Measurements from ENCODE around the gene PREPL. TPM values are rescaled to one million over a fixed set of nuclear protein-coding genes. Genes with fewer than 3 reads are reported as not detected.

The PREPL gene
- polyA plus RNA-seq, 3 donors: 2.6 to 10.8 (median 8.0) TPM

GRCh38 chr2:44352510-44352909, 8.8 kb downstream of the PREPL start:
- peaks cover 7% of the 10 kb centered on the region for H3K4me1 Mint-ChIP-seq
- Histone ChIP-seq H3K27ac (ENCODE audit: low read depth in 1 of 2, low read length in 2 of 2) (no peak overlapping the region), H3K9me3 (replicated peaks in 1 of 2; ENCODE audit: control insufficient read depth in 1 of 2, insufficient read depth in 1 of 2, low read length in 2 of 2) (no peaks in the 10 kb centered on the region), H3K4me1 (ENCODE audit: control insufficient read depth in 1 of 2, insufficient read depth in 2 of 2, low read length in 2 of 2) (no peaks in the 10 kb centered on the region), H3K9ac (ENCODE audit: insufficient read depth, low read length, poor library complexity, severe bottlenecking) (no peak overlapping the region), H3K36me3 (replicated peaks in 1 of 2; ENCODE audit: control insufficient read depth in 1 of 2, insufficient read depth in 2 of 2, low read length in 2 of 2) (no peaks in the 10 kb centered on the region), H3K4me3 (replicated peaks in 1 of 3; ENCODE audit: low read depth in 2 of 3, low read length in 3 of 3) (no peak overlapping the region), H4K20me1 (ENCODE audit: insufficient read depth, low read length) (no peaks in the 10 kb centered on the region), H3K4me2 (replicated peaks; ENCODE audit: extremely low read depth, low read length, poor library complexity, severe bottlenecking) (no peak overlapping the region), H2AFZ (ENCODE audit: insufficient read depth, low read depth, low read length, poor library complexity, severe bottlenecking) (no peak overlapping the region), H3K79me2 (ENCODE audit: insufficient read depth, low read length) (no peaks in the 10 kb centered on the region), H3K27me3 (ENCODE audit: control insufficient read depth in 2 of 2, insufficient read depth in 2 of 2, low read length in 2 of 2) (no peaks in the 10 kb centered on the region)
- no peak for TF ChIP-seq CTCF (IDR thresholded peaks at IDR 0.05)
- peaks cover 10 to 11% of the 10 kb centered on the region in 2 donors for H3K36me3 Mint-ChIP-seq
- H3K9me3 Mint-ChIP-seq: peaks cover 0 to 3% (median 0%) of the 10 kb centered on the region in 7 donors
- WGBS (ENCODE audit: insufficient coverage): no CpG with 5 or more reads among the region's 1 CpG
- peaks cover 0 to 3% (median 0%) of the 10 kb centered on the region in 3 donors for H3K27me3 Mint-ChIP-seq (ENCODE audit: low read depth in 3 of 3)
- no peak overlapping the region for H3K4me3 Mint-ChIP-seq
- DNase-seq: no peak
- no peak overlapping the region for H3K27ac Mint-ChIP-seq
- intact Hi-C loops (cut with micrococcal nuclease): no loop called here

DNA sequence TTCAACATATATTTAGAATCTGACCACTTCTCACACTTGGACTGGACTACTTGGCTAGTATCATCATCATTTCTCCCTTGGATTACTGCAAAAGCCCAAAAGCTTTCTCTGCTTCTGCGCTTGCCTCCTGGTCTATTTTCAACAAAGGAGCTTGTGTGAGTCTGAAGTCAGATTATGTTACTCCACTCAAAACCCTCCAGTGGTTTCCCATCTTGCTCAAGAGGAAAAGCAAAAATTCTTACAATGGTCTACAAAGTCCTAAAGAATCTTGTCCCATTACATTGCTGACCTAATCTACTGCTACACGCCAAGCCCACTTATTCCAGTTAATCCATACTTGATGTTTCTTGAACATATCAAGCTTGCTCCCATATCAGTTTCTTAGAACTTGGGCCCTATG, 9.6 kb downstream of the PREPL start:
- TF ChIP-seq CTCF (IDR thresholded peaks at IDR 0.05): no peak
- Histone ChIP-seq H4K20me1 (ENCODE audit: insufficient read depth, low read length) (no peaks in the 10 kb centered on the region), H3K79me2 (ENCODE audit: insufficient read depth, low read length) (no peaks in the 10 kb centered on the region), H3K9me3 (replicated peaks in 1 of 2; ENCODE audit: control insufficient read depth in 1 of 2, insufficient read depth in 1 of 2, low read length in 2 of 2) (no peaks in the 10 kb centered on the region), H3K9ac (ENCODE audit: insufficient read depth, low read length, poor library complexity, severe bottlenecking) (no peak overlapping the region), H3K27me3 (ENCODE audit: control insufficient read depth in 2 of 2, insufficient read depth in 2 of 2, low read length in 2 of 2) (no peaks in the 10 kb centered on the region), H3K4me2 (replicated peaks; ENCODE audit: extremely low read depth, low read length, poor library complexity, severe bottlenecking) (no peak overlapping the region), H3K27ac (ENCODE audit: low read depth in 1 of 2, low read length in 2 of 2) (no peak overlapping the region), H3K36me3 (replicated peaks in 1 of 2; ENCODE audit: control insufficient read depth in 1 of 2, insufficient read depth in 2 of 2, low read length in 2 of 2) (no peaks in the 10 kb centered on the region), H2AFZ (ENCODE audit: insufficient read depth, low read depth, low read length, poor library complexity, severe bottlenecking) (no peak overlapping the region), H3K4me1 (ENCODE audit: control insufficient read depth in 1 of 2, insufficient read depth in 2 of 2, low read length in 2 of 2) (no peaks in the 10 kb centered on the region), H3K4me3 (replicated peaks in 1 of 3; ENCODE audit: low read depth in 2 of 3, low read length in 3 of 3) (no peak overlapping the region)
- intact Hi-C loops (cut with micrococcal nuclease): no loop called here
- no peak overlapping the region for H3K27ac Mint-ChIP-seq
- WGBS (ENCODE audit: insufficient coverage): 100% methylated on average over 1 of the region's 2 CpGs
- DNase-seq: no peak
- no peak overlapping the region for H3K4me3 Mint-ChIP-seq
- peaks cover 11 to 12% of the 10 kb centered on the region in 2 donors for H3K36me3 Mint-ChIP-seq
- H3K4me1 Mint-ChIP-seq: peaks cover 7% of the 10 kb centered on the region
- peaks cover 0 to 3% (median 0%) of the 10 kb centered on the region in 7 donors for H3K9me3 Mint-ChIP-seq
- H3K27me3 Mint-ChIP-seq (ENCODE audit: low read depth in 3 of 3): peaks cover 0 to 3% (median 0%) of the 10 kb centered on the region in 3 donors

Data from CD14-positive monocyte (primary cell).